ENCODE data around the gene PIGP. TPM values are rescaled to one million over a fixed set of nuclear protein-coding genes. Genes with fewer than 3 reads are reported as not detected.
A peak's percentile ranks its signal among the peaks of the same experiment; 100 is the strongest.

PIGP gene
- total and polyA plus RNA-seq, 9 of the 15 experiments (the other 6 are each of a cell fraction or from before 2014, with no cell fraction given), result 18.3 to 122 (median 35.6) TPM

DNA sequence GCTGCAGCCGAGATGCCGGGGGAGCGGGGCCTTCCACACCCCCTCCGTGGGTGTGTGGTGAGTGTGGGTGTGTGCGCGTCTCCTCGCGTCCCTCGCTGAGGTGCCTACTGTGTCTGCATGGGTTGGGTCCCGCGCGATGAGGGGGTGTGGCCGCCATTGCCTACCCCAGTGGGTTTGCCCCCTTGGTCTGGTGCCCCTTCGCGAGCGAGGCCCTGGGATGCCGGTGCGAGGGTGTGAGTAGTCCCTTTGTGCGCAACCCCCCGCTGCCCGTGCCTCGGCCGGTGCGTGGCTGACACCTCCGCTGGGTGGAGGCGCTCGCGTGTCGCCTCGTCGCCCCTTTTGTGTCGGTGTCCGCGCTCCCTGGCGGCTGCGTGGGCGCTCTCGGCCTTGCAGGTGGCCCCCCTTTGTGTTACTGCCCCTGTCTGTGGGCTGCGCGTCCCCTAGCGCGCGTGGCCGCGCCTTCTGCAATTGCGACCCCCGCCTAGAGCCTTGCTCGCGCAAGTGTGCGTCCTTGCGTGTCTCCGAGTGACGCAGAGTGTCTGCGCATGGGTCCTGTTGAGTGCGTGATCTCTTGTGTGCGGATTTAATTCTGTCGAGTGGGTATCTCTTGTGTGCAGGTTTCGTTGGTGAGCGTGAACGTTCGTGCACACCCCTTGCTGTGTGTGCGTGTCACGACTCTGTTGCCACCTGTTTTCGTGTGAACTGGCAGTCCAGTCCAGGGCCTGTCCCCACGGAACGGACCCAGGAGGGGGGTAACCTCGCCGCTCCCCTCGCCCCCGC is 736 bp upstream of the PIGP start (continued):
- no peak for TF ChIP-seq ESRRB (CRISPR knock-in tag; IDR thresholded peaks at IDR 0.05; ENCODE audit: borderline replicate concordance)
- TF ChIP-seq GABPB2 (CRISPR knock-in tag; conservative IDR thresholded peaks at IDR 0.05), result no peak
- no peak; the same call in 1 of the 2 replicates for TF ChIP-seq HCFC1 (IDR thresholded peaks at IDR 0.05; ENCODE audit: low read depth, low read length)
- no peak for TF ChIP-seq ZNF561 (CRISPR knock-in tag; conservative IDR thresholded peaks at IDR 0.05)
- TF ChIP-seq U2AF1 (optimal IDR thresholded peaks at IDR 0.05; ENCODE audit: low read depth, low read length), result peak; percentile 63
- no peak for TF ChIP-seq MXI1 (IDR thresholded peaks at IDR 0.05; ENCODE audit: low read depth, low read length)
- TF ChIP-seq, protein P1, sequence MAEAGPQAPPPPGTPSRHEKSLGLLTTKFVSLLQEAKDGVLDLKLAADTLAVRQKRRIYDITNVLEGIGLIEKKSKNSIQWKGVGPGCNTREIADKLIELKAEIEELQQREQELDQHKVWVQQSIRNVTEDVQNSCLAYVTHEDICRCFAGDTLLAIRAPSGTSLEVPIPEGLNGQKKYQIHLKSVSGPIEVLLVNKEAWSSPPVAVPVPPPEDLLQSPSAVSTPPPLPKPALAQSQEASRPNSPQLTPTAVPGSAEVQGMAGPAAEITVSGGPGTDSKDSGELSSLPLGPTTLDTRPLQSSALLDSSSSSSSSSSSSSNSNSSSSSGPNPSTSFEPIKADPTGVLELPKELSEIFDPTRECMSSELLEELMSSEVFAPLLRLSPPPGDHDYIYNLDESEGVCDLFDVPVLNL (CRISPR knock-in tag; IDR thresholded peaks at IDR 0.05; ENCODE audit: low read depth), result peak; percentile 24; the same call in 1 of the 2 replicates
- no peak; the same call in 1 of the 2 replicates for TF ChIP-seq NFIC (IDR thresholded peaks at IDR 0.05)
- TF ChIP-seq NR3C1 (CRISPR knock-in tag; IDR thresholded peaks at IDR 0.05), result no peak
- TF ChIP-seq, protein P2, sequence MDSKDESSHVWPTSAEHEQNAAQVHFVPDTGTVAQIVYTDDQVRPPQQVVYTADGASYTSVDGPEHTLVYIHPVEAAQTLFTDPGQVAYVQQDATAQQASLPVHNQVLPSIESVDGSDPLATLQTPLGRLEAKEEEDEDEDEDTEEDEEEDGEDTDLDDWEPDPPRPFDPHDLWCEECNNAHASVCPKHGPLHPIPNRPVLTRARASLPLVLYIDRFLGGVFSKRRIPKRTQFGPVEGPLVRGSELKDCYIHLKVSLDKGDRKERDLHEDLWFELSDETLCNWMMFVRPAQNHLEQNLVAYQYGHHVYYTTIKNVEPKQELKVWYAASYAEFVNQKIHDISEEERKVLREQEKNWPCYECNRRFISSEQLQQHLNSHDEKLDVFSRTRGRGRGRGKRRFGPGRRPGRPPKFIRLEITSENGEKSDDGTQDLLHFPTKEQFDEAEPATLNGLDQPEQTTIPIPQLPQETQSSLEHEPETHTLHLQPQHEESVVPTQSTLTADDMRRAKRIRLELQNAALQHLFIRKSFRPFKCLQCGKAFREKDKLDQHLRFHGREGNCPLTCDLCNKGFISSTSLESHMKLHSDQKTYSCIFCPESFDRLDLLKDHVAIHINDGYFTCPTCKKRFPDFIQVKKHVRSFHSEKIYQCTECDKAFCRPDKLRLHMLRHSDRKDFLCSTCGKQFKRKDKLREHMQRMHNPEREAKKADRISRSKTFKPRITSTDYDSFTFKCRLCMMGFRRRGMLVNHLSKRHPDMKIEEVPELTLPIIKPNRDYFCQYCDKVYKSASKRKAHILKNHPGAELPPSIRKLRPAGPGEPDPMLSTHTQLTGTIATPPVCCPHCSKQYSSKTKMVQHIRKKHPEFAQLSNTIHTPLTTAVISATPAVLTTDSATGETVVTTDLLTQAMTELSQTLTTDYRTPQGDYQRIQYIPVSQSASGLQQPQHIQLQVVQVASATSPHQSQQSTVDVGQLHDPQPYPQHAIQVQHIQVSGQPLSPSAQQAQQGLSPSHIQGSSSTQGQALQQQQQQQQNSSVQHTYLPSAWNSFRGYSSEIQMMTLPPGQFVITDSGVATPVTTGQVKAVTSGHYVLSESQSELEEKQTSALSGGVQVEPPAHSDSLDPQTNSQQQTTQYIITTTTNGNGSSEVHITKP (IDR thresholded peaks at IDR 0.05; ENCODE audit: partially characterized antibody), result no peak
- no peak; the same call in 1 of the 2 replicates for TF ChIP-seq ZBTB1 (CRISPR knock-in tag; IDR thresholded peaks at IDR 0.05; ENCODE audit: borderline replicate concordance, low read depth)
- no peak for TF ChIP-seq KLF13 (tag; IDR thresholded peaks at IDR 0.05; ENCODE audit: borderline replicate concordance, low read depth)
- TF ChIP-seq BMI1 (IDR thresholded peaks at IDR 0.05; ENCODE audit: low read length), result no peak
- no peak for TF ChIP-seq NCOA4 (IDR thresholded peaks at IDR 0.05; ENCODE audit: partially characterized antibody)
- no peak for TF ChIP-seq SPI1 (IDR thresholded peaks at IDR 0.05; ENCODE audit: borderline replicate concordance, low read depth, low read length)
- TF ChIP-seq TAF15 (IDR thresholded peaks at IDR 0.05; ENCODE audit: low read depth, low read length), result no peak
- TF ChIP-seq GABPB1 (CRISPR knock-in tag; IDR thresholded peaks at IDR 0.05), result no peak; the same call in 1 of the 2 replicates
- TF ChIP-seq SIN3B (IDR thresholded peaks at IDR 0.05; ENCODE audit: low read depth), result peak; percentile 5; the same call in 1 of the 2 replicates
- TF ChIP-seq, protein P3, sequence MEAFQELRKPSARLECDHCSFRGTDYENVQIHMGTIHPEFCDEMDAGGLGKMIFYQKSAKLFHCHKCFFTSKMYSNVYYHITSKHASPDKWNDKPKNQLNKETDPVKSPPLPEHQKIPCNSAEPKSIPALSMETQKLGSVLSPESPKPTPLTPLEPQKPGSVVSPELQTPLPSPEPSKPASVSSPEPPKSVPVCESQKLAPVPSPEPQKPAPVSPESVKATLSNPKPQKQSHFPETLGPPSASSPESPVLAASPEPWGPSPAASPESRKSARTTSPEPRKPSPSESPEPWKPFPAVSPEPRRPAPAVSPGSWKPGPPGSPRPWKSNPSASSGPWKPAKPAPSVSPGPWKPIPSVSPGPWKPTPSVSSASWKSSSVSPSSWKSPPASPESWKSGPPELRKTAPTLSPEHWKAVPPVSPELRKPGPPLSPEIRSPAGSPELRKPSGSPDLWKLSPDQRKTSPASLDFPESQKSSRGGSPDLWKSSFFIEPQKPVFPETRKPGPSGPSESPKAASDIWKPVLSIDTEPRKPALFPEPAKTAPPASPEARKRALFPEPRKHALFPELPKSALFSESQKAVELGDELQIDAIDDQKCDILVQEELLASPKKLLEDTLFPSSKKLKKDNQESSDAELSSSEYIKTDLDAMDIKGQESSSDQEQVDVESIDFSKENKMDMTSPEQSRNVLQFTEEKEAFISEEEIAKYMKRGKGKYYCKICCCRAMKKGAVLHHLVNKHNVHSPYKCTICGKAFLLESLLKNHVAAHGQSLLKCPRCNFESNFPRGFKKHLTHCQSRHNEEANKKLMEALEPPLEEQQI (IDR thresholded peaks at IDR 0.05), result no peak
- TF ChIP-seq U2AF2 (optimal IDR thresholded peaks at IDR 0.05; ENCODE audit: low read depth, low read length), result no peak

Data from K562 (cell line).